Right lobe of liver (tissue), 4 donors: Measurements from ENCODE around the gene NEK8.

Experiments
- CTCF ChIP-seq, 4 donors: fragments of 200-600 bp in 3 of 4; fragments of 450-650 bp in 1 of 4; IDR thresholded peaks; one replicate each; pipeline versions ENCODE4 v1.5.1 to v1.8.0; 2016 to 2022; ENCODE audit warnings: antibody characterized with exemption in 4 of 4, mild to moderate bottlenecking in 2 of 4
- POLR2A ChIP-seq: fragments of 450-650 bp; IDR thresholded peaks from one replicate; pipeline ENCODE4 v1.6.1; 2017; ENCODE audit warnings: antibody characterized with exemption, mild to moderate bottlenecking
- donor health status: DM: no; HTN: no; CAD: no.
- donor health status: DM: no; HTN: no; CAD: no.
- donor health status: DM: no; HTN: yes; CAD: no.

DNA sequence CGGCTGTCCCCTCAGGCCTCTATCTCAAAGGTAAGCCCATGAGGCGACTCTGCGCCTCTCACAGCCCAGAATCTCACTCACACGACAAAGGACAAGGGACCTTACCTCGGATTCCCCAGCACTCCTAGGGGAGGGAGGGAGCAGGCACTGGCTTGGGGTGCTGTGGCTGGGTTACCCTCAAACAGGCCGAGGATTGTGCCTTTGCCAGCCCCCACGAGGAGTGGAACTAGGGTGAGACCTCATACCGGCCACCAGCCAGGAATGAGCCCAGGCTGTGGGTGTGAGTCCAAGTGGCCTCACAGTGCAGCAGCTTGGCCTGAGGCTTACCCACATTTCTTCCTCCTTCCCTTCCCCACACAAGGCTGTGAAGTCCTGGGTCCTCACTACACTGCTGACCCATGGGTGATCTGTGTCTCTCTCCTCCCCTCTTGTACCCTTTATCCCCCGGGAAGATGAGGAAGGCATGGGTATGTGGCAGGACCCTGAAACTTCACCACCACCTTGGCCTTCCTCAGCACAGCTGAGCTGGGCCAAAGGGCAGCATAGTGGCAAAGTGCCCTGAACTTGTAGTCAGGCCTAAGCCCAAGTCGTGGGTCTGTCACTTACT is 22.8 kb upstream of the NEK8 start:
- TF ChIP-seq CTCF (IDR thresholded peaks at IDR 0.05) (no peak), POLR2A (no peak)
